ENCODE measurements around the gene NEK6.

NEK6 gene

DNA sequence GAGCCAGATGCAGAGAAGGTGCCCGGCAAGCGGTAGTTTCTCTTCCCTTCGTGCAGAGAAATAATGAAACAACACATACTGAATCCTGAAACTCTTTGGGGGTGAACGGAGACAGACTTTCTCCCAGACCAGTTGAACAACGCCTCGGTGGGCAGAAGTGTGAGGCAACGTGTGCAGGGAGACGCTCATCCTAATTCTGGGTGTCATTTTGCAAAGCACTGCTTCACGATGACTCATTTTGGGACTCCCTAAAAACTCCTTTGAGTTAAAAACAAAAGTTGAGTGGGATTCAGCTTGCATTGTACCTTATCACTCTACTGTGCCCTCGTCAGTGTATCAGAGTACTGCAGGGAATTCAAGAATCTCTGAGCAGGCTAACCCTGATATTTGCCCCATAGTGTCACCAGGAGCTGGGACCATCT, 3.5 kb upstream of the NEK6 start:
- no peak for DNase-seq (ENCODE audit: low read depth)
- TF ChIP-seq, protein P1, sequence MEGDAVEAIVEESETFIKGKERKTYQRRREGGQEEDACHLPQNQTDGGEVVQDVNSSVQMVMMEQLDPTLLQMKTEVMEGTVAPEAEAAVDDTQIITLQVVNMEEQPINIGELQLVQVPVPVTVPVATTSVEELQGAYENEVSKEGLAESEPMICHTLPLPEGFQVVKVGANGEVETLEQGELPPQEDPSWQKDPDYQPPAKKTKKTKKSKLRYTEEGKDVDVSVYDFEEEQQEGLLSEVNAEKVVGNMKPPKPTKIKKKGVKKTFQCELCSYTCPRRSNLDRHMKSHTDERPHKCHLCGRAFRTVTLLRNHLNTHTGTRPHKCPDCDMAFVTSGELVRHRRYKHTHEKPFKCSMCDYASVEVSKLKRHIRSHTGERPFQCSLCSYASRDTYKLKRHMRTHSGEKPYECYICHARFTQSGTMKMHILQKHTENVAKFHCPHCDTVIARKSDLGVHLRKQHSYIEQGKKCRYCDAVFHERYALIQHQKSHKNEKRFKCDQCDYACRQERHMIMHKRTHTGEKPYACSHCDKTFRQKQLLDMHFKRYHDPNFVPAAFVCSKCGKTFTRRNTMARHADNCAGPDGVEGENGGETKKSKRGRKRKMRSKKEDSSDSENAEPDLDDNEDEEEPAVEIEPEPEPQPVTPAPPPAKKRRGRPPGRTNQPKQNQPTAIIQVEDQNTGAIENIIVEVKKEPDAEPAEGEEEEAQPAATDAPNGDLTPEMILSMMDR (IDR thresholded peaks at IDR 0.05; ENCODE audit: low read length, missing control alignments): no peak

GRCh38 chr9:124255222-124255621, 2.5 kb upstream of the NEK6 start:
- no peak overlapping the region for H3K4me3 ChIP-seq (replicated peaks; ENCODE audit: low read depth, low read length)
- TF ChIP-seq, protein P1 (IDR thresholded peaks at IDR 0.05; ENCODE audit: low read length, missing control alignments): no peak

More for the DNA sequence above, 3.5 kb upstream of the NEK6 start:
- no peak overlapping the region for H3K4me3 ChIP-seq (replicated peaks; ENCODE audit: low read depth, low read length)

DNA sequence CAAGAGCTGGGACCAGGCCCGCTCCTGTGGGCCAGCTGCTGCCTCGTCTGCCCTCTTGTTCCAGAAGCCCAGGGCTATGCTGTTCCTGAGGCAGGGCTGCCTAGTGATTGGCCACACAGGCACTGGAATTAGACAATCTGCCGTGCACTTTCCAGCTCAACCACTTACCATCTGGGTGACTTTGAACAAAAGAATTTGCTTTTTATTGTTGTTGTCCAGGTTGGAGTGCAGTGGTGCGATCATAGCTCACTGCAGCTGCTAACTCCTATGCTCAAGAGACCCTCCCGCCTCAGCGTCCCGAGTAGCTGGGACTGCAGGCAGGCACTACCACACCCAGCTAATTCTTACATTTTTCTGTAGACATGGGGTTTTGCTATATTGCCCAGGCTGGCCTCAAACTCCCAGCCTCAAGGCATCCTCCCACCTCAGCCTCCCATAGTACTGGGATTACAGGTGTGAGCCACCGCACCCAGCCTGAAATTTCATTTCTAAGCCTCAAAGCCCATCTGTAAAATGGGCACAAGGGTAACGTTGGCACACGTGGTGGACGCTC, 1.2 kb upstream of the NEK6 start:
- peak; percentile 85 for DNase-seq (ENCODE audit: low read depth)
- no peak overlapping the region for H3K4me3 ChIP-seq (replicated peaks; ENCODE audit: low read depth, low read length)
- TF ChIP-seq, protein P1 (IDR thresholded peaks at IDR 0.05; ENCODE audit: low read length, missing control alignments): no peak

More at GRCh38 chr9:124255222-124255621, 2.5 kb upstream of the NEK6 start:
- DNase-seq (ENCODE audit: low read depth): no peak

GRCh38 chr9:124257070-124257843, 492 bp upstream of the NEK6 start:
- DNase-seq (ENCODE audit: low read depth): no peak
- peak overlapping the region; percentile 53 for H3K4me3 ChIP-seq (replicated peaks; ENCODE audit: low read depth, low read length)
- TF ChIP-seq, protein P1 (IDR thresholded peaks at IDR 0.05; ENCODE audit: low read length, missing control alignments): no peak

DNA sequence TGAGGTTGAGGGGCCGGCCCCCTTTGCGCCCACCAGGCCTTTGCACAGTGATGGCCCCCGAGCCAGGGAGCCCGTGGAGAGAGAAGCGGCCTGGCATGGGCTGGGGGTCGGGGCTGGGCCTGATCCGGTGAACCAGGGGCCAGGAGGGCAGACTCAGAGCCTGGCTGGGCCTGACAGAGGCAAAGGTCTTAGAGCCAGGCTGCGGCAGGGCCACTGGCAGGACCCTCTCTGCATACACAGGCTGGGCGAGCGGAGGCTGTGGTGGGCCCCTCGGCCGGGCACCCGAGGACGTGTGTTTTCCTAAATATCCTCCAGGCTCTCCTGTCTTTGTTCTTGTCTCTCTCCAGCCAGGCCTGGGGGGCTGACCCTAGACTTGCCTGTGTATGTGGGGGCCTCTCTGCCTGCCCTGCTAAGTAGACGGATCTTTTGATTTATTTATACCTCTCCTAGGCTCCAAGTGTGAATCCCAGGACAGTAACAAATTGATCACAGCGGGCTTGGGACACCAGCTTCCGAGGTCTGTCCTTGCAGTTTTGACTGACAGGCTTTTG, 933 bp downstream of the NEK6 start:
- H3K4me3 ChIP-seq (replicated peaks; ENCODE audit: low read depth, low read length): peak overlapping the region; percentile 91
- DNase-seq (ENCODE audit: low read depth): no peak
- TF ChIP-seq, protein P1 (IDR thresholded peaks at IDR 0.05; ENCODE audit: low read length, missing control alignments): no peak

- DNase-seq (ENCODE audit: low read depth): peak; percentile 91
- peak overlapping the region; percentile 91 for H3K4me3 ChIP-seq (replicated peaks; ENCODE audit: low read depth, low read length)
- TF ChIP-seq, protein P1 (IDR thresholded peaks at IDR 0.05; ENCODE audit: low read length, missing control alignments): no peak
These were observed 1.5 kb downstream of the NEK6 start for GRCh38 chr9:124259158-124259808.
